AG09309 (cell line): ENCODE measurements around the gene BRD3.

Experiments
- DNase-seq: peaks from one replicate; pipeline ENCODE4 v3.0.0-alpha.2; 2010; ENCODE audit warnings: low read depth
- H3K4me3 ChIP-seq: 2 replicates; pipeline ENCODE4 v1.5.1; 2011; ENCODE audit warnings: mild to moderate bottlenecking, low read depth, low read length, moderate library complexity; ENCODE audit not compliant: control insufficient read depth
- TF ChIP-seq, protein P1 (sequence below): IDR thresholded peaks from 2 replicates; pipeline ENCODE4 v1.5.1; 2011; ENCODE audit warnings: mild to moderate bottlenecking, low read depth, low read length, inconsistent platforms; ENCODE audit not compliant: insufficient read depth, control insufficient read depth; ENCODE audit errors: missing control alignments

Gene BRD3

DNA sequence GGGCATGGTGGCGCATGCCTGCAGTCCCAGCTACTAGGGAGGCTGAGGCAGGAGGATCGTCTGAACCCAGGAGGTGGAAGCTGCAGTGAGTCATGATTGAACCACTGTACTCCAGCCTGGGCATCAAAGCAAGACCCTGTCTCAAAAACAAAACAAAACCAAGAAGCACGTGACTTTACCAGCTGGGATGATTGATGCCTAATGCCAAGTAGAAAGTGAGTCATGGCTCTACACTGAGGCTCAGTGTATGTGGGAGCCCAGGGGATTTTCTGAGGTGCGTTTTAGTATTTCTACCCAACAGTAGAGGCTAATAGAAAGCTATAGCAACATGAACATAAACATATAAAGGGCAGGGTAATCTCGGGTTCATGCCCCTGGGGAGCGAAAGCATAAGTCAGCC, 56.4 kb downstream of the BRD3 start:
- H3K4me3 ChIP-seq, result no peak overlapping the region
- TF ChIP-seq, protein P1, sequence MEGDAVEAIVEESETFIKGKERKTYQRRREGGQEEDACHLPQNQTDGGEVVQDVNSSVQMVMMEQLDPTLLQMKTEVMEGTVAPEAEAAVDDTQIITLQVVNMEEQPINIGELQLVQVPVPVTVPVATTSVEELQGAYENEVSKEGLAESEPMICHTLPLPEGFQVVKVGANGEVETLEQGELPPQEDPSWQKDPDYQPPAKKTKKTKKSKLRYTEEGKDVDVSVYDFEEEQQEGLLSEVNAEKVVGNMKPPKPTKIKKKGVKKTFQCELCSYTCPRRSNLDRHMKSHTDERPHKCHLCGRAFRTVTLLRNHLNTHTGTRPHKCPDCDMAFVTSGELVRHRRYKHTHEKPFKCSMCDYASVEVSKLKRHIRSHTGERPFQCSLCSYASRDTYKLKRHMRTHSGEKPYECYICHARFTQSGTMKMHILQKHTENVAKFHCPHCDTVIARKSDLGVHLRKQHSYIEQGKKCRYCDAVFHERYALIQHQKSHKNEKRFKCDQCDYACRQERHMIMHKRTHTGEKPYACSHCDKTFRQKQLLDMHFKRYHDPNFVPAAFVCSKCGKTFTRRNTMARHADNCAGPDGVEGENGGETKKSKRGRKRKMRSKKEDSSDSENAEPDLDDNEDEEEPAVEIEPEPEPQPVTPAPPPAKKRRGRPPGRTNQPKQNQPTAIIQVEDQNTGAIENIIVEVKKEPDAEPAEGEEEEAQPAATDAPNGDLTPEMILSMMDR, result no peak
- no peak for DNase-seq

DNA sequence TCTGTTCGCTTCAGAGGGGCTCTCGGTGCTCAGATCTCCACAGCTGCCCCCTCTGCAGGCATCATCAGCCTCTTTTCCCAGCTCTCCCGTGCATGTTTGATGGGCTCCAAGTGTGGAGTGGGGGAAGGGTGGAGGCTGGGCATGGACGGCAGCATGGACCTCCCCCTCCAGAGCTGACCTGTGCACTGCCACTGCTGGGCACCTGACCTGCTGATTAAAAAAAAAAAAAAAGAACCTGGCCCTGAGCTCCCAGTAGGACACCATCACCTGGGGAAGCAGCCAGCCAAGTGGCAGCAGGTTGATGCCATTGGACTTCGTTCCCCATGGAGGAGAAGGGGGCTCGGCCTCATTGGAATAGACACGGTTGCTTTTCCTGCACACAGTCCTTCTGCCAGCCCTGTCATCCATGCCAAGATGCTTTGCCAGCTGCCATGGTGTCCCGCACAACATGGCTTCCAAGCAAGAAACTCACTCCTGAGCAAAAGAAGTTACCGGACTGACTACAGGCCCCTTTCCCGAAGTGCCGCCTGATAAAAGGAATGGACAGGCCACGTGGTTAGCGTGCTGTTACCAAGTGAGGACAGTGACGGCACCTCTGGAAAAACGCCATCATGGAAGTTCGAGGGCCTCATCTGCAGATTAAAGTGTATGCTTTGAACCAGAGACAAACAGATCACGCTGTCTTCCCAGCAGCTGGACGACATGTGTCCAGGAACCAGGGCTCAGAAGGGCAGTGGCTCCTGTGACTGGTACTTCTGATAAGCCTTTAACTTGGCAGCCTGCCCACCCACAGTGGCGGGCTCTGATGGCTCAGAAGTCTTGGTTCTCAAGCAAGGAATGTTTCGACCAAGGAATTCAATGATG, 57.3 kb downstream of the BRD3 start:
- TF ChIP-seq, protein P1, result no peak
- no peak for DNase-seq
- H3K4me3 ChIP-seq, result no peak overlapping the region

DNA sequence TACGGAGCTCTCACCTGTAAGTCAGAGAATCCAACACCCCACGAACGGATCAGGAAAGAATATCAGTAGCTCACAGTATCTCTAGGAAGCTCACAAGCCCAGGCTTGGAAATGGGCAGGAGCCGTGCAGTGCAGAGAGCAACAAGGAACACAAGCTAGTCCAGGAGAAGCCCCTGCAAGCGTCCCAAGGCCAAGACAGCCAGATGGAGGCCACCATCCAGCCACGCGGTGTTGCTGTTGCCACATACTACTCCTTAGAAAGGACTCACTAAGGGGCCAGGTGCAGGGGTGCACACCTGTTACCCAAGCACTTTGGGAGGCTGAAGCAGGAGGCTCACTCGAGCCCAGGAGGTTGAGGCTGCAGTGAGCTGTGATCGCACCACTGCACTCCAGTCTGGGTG, 60.3 kb downstream of the BRD3 start:
- H3K4me3 ChIP-seq, result no peak overlapping the region
- DNase-seq, result no peak
- TF ChIP-seq, protein P1, result no peak

DNA sequence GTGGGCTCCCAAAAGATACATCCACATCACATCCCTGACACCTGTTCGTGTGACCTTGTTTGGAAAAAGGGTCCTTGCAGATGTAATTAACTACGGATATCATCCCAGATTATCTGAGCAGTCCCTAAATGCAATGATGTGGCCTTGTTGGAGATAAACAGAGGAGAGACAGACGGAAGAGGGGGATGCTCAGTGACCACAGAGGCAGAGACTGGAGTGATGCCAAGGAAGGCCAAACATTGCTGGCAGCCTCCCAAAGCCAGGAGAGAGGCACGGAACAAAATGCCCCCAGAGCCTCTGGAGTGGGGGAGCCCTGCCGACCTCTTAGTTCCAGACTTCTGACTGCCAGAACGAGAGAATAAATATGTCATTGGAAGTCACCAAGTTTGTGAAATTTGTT, 60.7 kb downstream of the BRD3 start:
- no peak overlapping the region for H3K4me3 ChIP-seq
- no peak for DNase-seq
- TF ChIP-seq, protein P1, result no peak

DNA sequence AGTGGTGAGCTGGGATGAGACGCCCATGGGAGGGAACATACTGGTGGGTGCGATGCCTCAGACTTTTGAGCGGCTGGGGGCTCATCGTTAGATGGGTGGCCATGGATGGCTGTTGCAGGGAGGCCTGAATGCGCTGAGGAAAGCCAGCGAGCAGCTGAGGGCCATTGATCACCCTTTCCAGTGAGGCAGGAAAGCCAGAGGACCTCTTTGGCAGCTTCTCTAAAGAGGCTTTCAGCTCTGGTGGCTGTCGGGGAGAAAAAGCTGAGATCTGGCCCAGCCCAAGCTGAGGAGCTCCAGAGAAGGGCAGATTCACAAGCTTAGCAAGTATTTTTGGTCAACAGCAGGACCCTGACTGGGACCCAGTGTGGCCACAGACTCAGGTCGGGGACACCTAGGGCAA, 62.4 kb downstream of the BRD3 start:
- TF ChIP-seq, protein P1, result no peak
- no peak overlapping the region for H3K4me3 ChIP-seq
- no peak for DNase-seq

DNA sequence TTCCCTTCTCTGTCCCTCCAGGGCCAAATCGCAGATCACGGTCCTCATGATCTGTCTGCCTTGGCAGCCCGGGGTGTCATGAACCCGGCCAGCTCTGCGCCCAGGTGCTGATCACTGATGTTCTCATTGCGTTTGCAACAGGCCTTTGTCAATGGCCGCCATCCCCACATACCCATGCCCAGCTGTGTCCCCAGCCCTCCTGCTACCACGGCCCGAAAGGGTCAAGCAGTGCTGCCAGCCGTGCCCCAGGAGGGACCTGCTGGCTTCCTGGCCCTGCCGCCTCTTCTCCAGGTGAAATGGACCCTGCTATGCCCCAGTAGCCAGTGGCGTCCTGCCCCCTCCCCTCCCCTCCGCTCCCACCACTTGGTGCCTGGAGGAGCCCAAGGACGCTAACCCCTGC, 62.9 kb downstream of the BRD3 start:
- TF ChIP-seq, protein P1, result no peak
- no peak for DNase-seq
- no peak overlapping the region for H3K4me3 ChIP-seq
